Transverse colon (tissue), 3 donors: Measurements from ENCODE around the gene SLC24A4.

Source experiments
- CTCF ChIP-seq, 5 experiments: fragments of 200-600 bp in 3 of 5; fragments of 450-650 bp in 2 of 5; sonication (generic) in 3 of 5; IDR thresholded peaks; 1 replicate in 2 of 5; 2 replicates in 3 of 5; pipeline ENCODE4 v1.5.1; 2016 to 2017; ENCODE audit warnings: antibody characterized with exemption in 5 of 5, inconsistent platforms in 3 of 5, mild to moderate bottlenecking in 2 of 5, moderate library complexity in 1 of 5
- EP300 ChIP-seq: sonication (generic); formaldehyde crosslinking; IDR thresholded peaks from one replicate; pipeline ENCODE4 v1.6.1; 2017; ENCODE audit warnings: antibody characterized with exemption, low read depth

GRCh38 chr14:92383805-92384204 is 60.8 kb downstream of the SLC24A4 start:
- no peak for TF ChIP-seq CTCF (IDR thresholded peaks at IDR 0.05)
- no peak for TF ChIP-seq EP300
